Measurements from ENCODE around the gene ARHGAP24. TPM values are rescaled to one million over a fixed set of nuclear protein-coding genes. Genes with fewer than 3 reads are reported as not detected.
A peak's percentile ranks its signal among the peaks of the same experiment; 100 is the strongest.

Gene ARHGAP24
- polyA plus RNA-seq, 1 of the 3 experiments (the other 2 are of a cell fraction), result 1.4 TPM

DNA sequence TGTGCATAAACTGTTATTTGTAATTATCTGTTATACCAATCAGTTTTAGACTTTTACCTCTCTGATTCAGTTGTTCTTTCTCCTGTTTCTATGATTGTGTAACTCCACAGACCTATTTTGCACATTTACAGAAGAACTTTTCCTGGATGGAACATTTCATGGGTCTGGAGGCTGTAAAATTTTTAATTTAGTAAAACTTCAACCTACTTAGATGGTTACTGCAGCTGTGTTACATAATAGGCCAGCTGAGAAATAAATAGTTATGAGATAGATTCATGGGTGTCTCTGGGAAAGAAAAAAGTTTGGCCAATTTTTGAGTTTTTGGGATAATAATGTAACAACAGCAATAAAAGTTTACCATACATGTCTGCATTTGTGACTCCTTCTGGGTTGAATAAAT is 253.5 kb downstream of the ARHGAP24 start (continued):
- TF ChIP-seq, protein P1, sequence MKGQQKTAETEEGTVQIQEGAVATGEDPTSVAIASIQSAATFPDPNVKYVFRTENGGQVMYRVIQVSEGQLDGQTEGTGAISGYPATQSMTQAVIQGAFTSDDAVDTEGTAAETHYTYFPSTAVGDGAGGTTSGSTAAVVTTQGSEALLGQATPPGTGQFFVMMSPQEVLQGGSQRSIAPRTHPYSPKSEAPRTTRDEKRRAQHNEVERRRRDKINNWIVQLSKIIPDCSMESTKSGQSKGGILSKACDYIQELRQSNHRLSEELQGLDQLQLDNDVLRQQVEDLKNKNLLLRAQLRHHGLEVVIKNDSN (IDR thresholded peaks at IDR 0.05; ENCODE audit: borderline replicate concordance, low read depth), result no peak

DNA sequence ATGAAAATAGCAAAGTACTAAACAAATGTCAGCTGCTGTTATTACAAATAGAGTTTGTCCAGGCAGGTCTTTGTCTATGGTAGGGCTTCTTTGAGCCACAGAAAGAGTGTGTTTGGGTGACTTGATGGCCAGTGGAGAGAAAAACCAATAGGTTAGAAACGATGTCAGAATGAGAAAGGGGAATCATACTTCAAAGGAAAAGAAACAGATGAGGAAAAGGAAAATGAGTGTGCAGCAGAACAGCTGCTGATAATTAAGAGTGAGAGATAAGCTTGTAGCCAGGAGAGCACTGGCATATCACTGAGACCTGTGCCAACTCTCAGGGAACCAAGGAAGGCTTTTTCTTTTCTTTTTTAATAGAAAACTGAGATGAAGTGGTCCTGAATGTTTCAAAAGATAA is 257.2 kb downstream of the ARHGAP24 start:
- no peaks in the 10 kb centered on the region for H3K9me2 ChIP-seq
- H3K4me2 ChIP-seq, result no peak overlapping the region
- H3F3A ChIP-seq (replicated peaks; ENCODE audit: insufficient read depth), result no peaks in the 10 kb centered on the region
- no peaks in the 10 kb centered on the region for H3K36me3 ChIP-seq (replicated peaks in 1 of 2; ENCODE audit: control insufficient read depth in 1 of 2, insufficient read depth in 2 of 2, low read length in 1 of 2)
- H3K27me3 ChIP-seq (ENCODE audit: insufficient read depth), result no peaks in the 10 kb centered on the region
- H3K4me1 ChIP-seq (ENCODE audit: control insufficient read depth in 1 of 2, insufficient read depth in 2 of 2, low read depth in 1 of 2, low read length in 1 of 2), result peaks cover 0 to 7% of the 10 kb centered on the region in 2 experiments; a peak in 1 of 4 replicates
- no peak overlapping the region for H3K4me3 ChIP-seq (ENCODE audit: low read depth in 2 of 2, low read length in 1 of 2)
- CTCF ChIA-PET, result interaction anchor here (0.6 to 3.8 kb wide), 5 partner anchors 16 to 714 kb away, joined by 3 to 24 read pairs (median 4); no protein-coding TSS in a partner anchor
- POLR2A ChIA-PET, result no interaction called here
- peak; percentile 36 for DNase-seq
- WGBS (ENCODE audit: low lambda C conversion rate), result 4% methylated on average over 1 of the region's 1 CpG
- TF ChIP-seq, protein P2, sequence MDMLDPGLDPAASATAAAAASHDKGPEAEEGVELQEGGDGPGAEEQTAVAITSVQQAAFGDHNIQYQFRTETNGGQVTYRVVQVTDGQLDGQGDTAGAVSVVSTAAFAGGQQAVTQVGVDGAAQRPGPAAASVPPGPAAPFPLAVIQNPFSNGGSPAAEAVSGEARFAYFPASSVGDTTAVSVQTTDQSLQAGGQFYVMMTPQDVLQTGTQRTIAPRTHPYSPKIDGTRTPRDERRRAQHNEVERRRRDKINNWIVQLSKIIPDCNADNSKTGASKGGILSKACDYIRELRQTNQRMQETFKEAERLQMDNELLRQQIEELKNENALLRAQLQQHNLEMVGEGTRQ (IDR thresholded peaks at IDR 0.05; ENCODE audit: borderline replicate concordance, low read depth, low read length), result no peak
- TF ChIP-seq RCOR1 (IDR thresholded peaks at IDR 0.05; ENCODE audit: low read length) (peak; percentile 88), SMC3 (IDR thresholded peaks at IDR 0.05; ENCODE audit: low read depth, low read length) (no peak), ELF1 (IDR thresholded peaks at IDR 0.05) (no peak), RAD21 (IDR thresholded peaks at IDR 0.05; ENCODE audit: low read length) (peak; percentile 12; the same call in 1 of the 2 replicates), TAF1 (IDR thresholded peaks at IDR 0.05; ENCODE audit: borderline replicate concordance, low read depth, low read length) (no peak), EZH2phosphoT487 (IDR thresholded peaks at IDR 0.05; ENCODE audit: borderline replicate concordance, low read depth) (no peak), FOXM1 (IDR thresholded peaks at IDR 0.05; ENCODE audit: low read depth) (no peak), FOSL2 (IDR thresholded peaks at IDR 0.05; ENCODE audit: borderline replicate concordance, low read depth) (no peak), POLR2AphosphoS5 (IDR thresholded peaks at IDR 0.05; ENCODE audit: low read depth, low read length) (peak; percentile 43; the same call in 1 of the 2 replicates), JUND (IDR thresholded peaks at IDR 0.05) (no peak), TEAD4 (IDR thresholded peaks at IDR 0.05; ENCODE audit: borderline replicate concordance, insufficient read depth) (no peak), RXRA (IDR thresholded peaks at IDR 0.05; ENCODE audit: borderline replicate concordance, low read depth) (no peak), RFX5 (IDR thresholded peaks at IDR 0.05; ENCODE audit: low read length) (no peak), MXI1 (IDR thresholded peaks at IDR 0.05; ENCODE audit: low read depth, low read length) (no peak), EP300 (IDR thresholded peaks at IDR 0.05; ENCODE audit: borderline replicate concordance in 1 of 2, low read depth in 1 of 2, low read length in 1 of 2) (peak in 1 of 2 experiments; percentile 86; a peak in 1 of 4 replicates), YY1 (IDR thresholded peaks at IDR 0.05; ENCODE audit: low read depth) (no peak), TCF12 (IDR thresholded peaks at IDR 0.05) (peak; percentile 53), NFIC (IDR thresholded peaks at IDR 0.05; ENCODE audit: borderline replicate concordance) (no peak), FOXJ3 (CRISPR knock-in tag; IDR thresholded peaks at IDR 0.05) (peak; percentile 41; the same call in 1 of the 2 replicates), CHD2 (IDR thresholded peaks at IDR 0.05; ENCODE audit: low read length, partially characterized antibody) (peak; percentile 60), MEF2A (IDR thresholded peaks at IDR 0.05; ENCODE audit: borderline replicate concordance, low read depth) (no peak), GABPA (IDR thresholded peaks at IDR 0.05; ENCODE audit: low read depth) (no peak), SIN3A (IDR thresholded peaks at IDR 0.05; ENCODE audit: borderline replicate concordance, low read depth, low read length) (no peak), GATA2 (CRISPR knock-in tag; IDR thresholded peaks at IDR 0.05) (peak; percentile 89)
- TF ChIP-seq, protein P3, sequence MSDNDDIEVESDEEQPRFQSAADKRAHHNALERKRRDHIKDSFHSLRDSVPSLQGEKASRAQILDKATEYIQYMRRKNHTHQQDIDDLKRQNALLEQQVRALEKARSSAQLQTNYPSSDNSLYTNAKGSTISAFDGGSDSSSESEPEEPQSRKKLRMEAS (IDR thresholded peaks at IDR 0.05; ENCODE audit: low read depth), result no peak
- TF ChIP-seq, protein P1 (IDR thresholded peaks at IDR 0.05; ENCODE audit: borderline replicate concordance, low read depth), result no peak
- TF ChIP-seq, protein P4, sequence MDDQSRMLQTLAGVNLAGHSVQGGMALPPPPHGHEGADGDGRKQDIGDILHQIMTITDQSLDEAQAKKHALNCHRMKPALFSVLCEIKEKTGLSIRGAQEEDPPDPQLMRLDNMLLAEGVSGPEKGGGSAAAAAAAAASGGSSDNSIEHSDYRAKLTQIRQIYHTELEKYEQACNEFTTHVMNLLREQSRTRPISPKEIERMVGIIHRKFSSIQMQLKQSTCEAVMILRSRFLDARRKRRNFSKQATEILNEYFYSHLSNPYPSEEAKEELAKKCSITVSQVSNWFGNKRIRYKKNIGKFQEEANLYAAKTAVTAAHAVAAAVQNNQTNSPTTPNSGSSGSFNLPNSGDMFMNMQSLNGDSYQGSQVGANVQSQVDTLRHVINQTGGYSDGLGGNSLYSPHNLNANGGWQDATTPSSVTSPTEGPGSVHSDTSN (IDR thresholded peaks at IDR 0.05), result no peak
- TF ChIP-seq, protein P5, sequence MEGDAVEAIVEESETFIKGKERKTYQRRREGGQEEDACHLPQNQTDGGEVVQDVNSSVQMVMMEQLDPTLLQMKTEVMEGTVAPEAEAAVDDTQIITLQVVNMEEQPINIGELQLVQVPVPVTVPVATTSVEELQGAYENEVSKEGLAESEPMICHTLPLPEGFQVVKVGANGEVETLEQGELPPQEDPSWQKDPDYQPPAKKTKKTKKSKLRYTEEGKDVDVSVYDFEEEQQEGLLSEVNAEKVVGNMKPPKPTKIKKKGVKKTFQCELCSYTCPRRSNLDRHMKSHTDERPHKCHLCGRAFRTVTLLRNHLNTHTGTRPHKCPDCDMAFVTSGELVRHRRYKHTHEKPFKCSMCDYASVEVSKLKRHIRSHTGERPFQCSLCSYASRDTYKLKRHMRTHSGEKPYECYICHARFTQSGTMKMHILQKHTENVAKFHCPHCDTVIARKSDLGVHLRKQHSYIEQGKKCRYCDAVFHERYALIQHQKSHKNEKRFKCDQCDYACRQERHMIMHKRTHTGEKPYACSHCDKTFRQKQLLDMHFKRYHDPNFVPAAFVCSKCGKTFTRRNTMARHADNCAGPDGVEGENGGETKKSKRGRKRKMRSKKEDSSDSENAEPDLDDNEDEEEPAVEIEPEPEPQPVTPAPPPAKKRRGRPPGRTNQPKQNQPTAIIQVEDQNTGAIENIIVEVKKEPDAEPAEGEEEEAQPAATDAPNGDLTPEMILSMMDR (IDR thresholded peaks at IDR 0.05), result no peak
- H2AFZ ChIP-seq (ENCODE audit: low read depth), result no peak overlapping the region
- no peaks in the 10 kb centered on the region for H3K9me3 ChIP-seq
- H3K79me2 ChIP-seq (ENCODE audit: insufficient read depth), result no peaks in the 10 kb centered on the region
- no peaks in the 10 kb centered on the region for H4K20me1 ChIP-seq (ENCODE audit: insufficient read depth)
- peak overlapping the region in 1 of 2 experiments; percentile 76; a peak in 2 of 4 replicates for H3K27ac ChIP-seq (ENCODE audit: low read depth in 2 of 2, low read length in 1 of 2)
- no peak overlapping the region for H3K9ac ChIP-seq

Measured in SK-N-SH (cell line).